IMR-90 (cell line): ENCODE measurements around the gene PACSIN3. TPM values are rescaled to one million over a fixed set of nuclear protein-coding genes. Genes with fewer than 3 reads are reported as not detected.

ENCODE experiments used
- ATAC-seq: fragments of 200-7000 bp; cut with Tn5 transposase; 2 replicates; pipeline ENCODE4 v1.9.1; 2020; ENCODE audit warnings: low read depth, mild to moderate bottlenecking, moderate library complexity
- BruUV-seq: library from RNA; stranded (reverse); fragments of 400-500 nt; replicated peaks from 2 replicates; lab custom pipeline; 2021; lab: Mats Ljungman, UMichigan
- CTCF ChIA-PET: fragments of 300-600 bp; formaldehyde crosslinking; extraction: SDS; loops from one replicate; lab custom pipeline; 2021; ENCODE audit warnings: antibody characterized with exemption; lab: Yijun Ruan, JAX
- POLR2A ChIA-PET: fragments of 300-600 bp; sonication (Branson Sonifier 250); formaldehyde crosslinking; loops from one replicate; lab custom pipeline; 2022; ENCODE audit warnings: antibody characterized with exemption; ENCODE audit not compliant: unreplicated experiment; lab: Charles Lee
- DNase-seq: peaks from one replicate; pipeline ENCODE4 v3.0.0; 2013
- H2AFZ ChIP-seq: replicated peaks from 2 replicates; pipeline ENCODE3; 2013; ENCODE audit warnings: low read length, mild to moderate bottlenecking; ENCODE audit not compliant: poor library complexity
- H2AK5ac ChIP-seq: 2 replicates; pipeline ENCODE4 v1.6.1; 2013; ENCODE audit warnings: low read depth, low read length, inconsistent platforms
- H2AK9ac ChIP-seq: replicated peaks from 2 replicates; pipeline ENCODE3; 2013; ENCODE audit warnings: mild to moderate bottlenecking, low read depth, low read length, moderate library complexity; ENCODE audit not compliant: poor library complexity
- H2BK120ac ChIP-seq: 2 replicates; pipeline ENCODE4 v1.6.1; 2013; ENCODE audit warnings: low read depth, low read length, inconsistent platforms
- H2BK15ac ChIP-seq: 3 replicates; pipeline ENCODE4 v1.6.1; 2013; ENCODE audit warnings: low read depth, low read length, inconsistent platforms
- H2BK20ac ChIP-seq: 2 replicates; pipeline ENCODE4 v1.6.1; 2013; ENCODE audit warnings: low read depth, mild to moderate bottlenecking, inconsistent platforms, low read length, moderate library complexity
- H2BK5ac ChIP-seq: 2 replicates; pipeline ENCODE4 v1.6.1; 2013; ENCODE audit warnings: mild to moderate bottlenecking, low read depth, low read length, inconsistent platforms; ENCODE audit not compliant: poor library complexity, severe bottlenecking
- H3K14ac ChIP-seq: replicated peaks from 2 replicates; pipeline ENCODE4 v1.6.1; 2013; ENCODE audit warnings: low read depth, low read length, inconsistent platforms
- H3K18ac ChIP-seq: 2 replicates; pipeline ENCODE4 v1.6.1; 2013; ENCODE audit warnings: low read depth, low read length, control low read depth
- H3K23ac ChIP-seq: 2 replicates; pipeline ENCODE4 v1.6.1; 2013; ENCODE audit warnings: low read depth, low read length, inconsistent platforms
- H3K27ac ChIP-seq: 2 replicates; pipeline ENCODE4 v1.5.1; 2013; ENCODE audit warnings: mild to moderate bottlenecking, control low read depth, low read length; ENCODE audit not compliant: insufficient read depth
- H3K27me3 ChIP-seq: 2 replicates; pipeline ENCODE4 v1.6.1; 2013; ENCODE audit warnings: low read length; ENCODE audit not compliant: control insufficient read depth, insufficient read depth
- H3K36me3 ChIP-seq: 2 replicates; pipeline ENCODE4 v1.6.1; 2013; ENCODE audit warnings: low read length, mixed read lengths; ENCODE audit not compliant: control insufficient read depth, insufficient read depth
- H3K4ac ChIP-seq: 2 replicates; pipeline ENCODE4 v1.6.1; 2013; ENCODE audit warnings: low read depth, low read length, inconsistent platforms
- H3K4me1 ChIP-seq: 2 replicates; pipeline ENCODE4 v1.6.1; 2013; ENCODE audit warnings: low read length, mixed read lengths; ENCODE audit not compliant: control insufficient read depth, insufficient read depth
- H3K4me2 ChIP-seq: 2 replicates; pipeline ENCODE4 v1.6.1; 2013; ENCODE audit warnings: low read depth, mild to moderate bottlenecking, control low read depth, low read length, moderate library complexity
- H3K4me3 ChIP-seq: 2 replicates; pipeline ENCODE4 v1.5.1; 2013; ENCODE audit warnings: low read depth, mild to moderate bottlenecking, control low read depth, low read length, moderate library complexity; ENCODE audit not compliant: insufficient read depth
- H3K56ac ChIP-seq: 2 replicates; pipeline ENCODE4 v1.6.1; 2013; ENCODE audit warnings: low read length, inconsistent platforms; ENCODE audit not compliant: insufficient read depth; ENCODE audit errors: extremely low read depth
- H3K79me1 ChIP-seq, 2 experiments: 2 replicates each; pipeline ENCODE4 v1.6.1; 2013; ENCODE audit warnings: low read length in 2 of 2, inconsistent platforms in 1 of 2, low read depth in 1 of 2
- H3K9ac ChIP-seq: 2 replicates; pipeline ENCODE4 v1.6.1; 2013; ENCODE audit warnings: low read depth, low read length, control low read depth
- H3K9me1 ChIP-seq: 2 replicates; pipeline ENCODE4 v1.6.1; 2013; ENCODE audit warnings: low read length, inconsistent platforms; ENCODE audit not compliant: insufficient read depth
- H3K9me3 ChIP-seq: 2 replicates; pipeline ENCODE4 v1.6.1; 2013; ENCODE audit warnings: low read length; ENCODE audit not compliant: control insufficient read depth, insufficient read depth
- H4K20me1 ChIP-seq: 2 replicates; pipeline ENCODE4 v1.6.1; 2013; ENCODE audit warnings: low read length, inconsistent platforms; ENCODE audit not compliant: insufficient read depth
- H4K5ac ChIP-seq: 2 replicates; pipeline ENCODE4 v1.6.1; 2013; ENCODE audit warnings: mild to moderate bottlenecking, low read depth, low read length, control low read depth
- H4K8ac ChIP-seq, 2 experiments: 2 replicates each; pipeline ENCODE4 v1.6.1; 2013; ENCODE audit warnings: low read depth in 2 of 2, low read length in 2 of 2, control low read depth in 1 of 2, inconsistent platforms in 1 of 2
- H4K91ac ChIP-seq: 2 replicates; pipeline ENCODE4 v1.6.1; 2013; ENCODE audit warnings: low read depth, low read length, inconsistent platforms; ENCODE audit not compliant: insufficient read depth
- BHLHE40 ChIP-seq: fragments of 150-350 bp; IDR thresholded peaks from 2 replicates; pipeline ENCODE4 v1.6.1; 2016; ENCODE audit warnings: mild to moderate bottlenecking, low read depth, low read length
- CHD1 ChIP-seq: IDR thresholded peaks from 2 replicates; pipeline ENCODE4 v1.6.1; 2012; ENCODE audit warnings: low read depth, low read length, improper control_type of control experiment
- FOS ChIP-seq: fragments of 150-350 bp; IDR thresholded peaks from 2 replicates; pipeline ENCODE4 v1.6.1; 2016; ENCODE audit warnings: low read depth, low read length
- MAFK ChIP-seq: IDR thresholded peaks from 2 replicates; pipeline ENCODE4 v1.6.1; 2012; ENCODE audit warnings: low read depth, low read length, improper control_type of control experiment
- MAZ ChIP-seq: IDR thresholded peaks from 2 replicates; pipeline ENCODE4 v1.6.1; 2012; ENCODE audit warnings: low read depth, mild to moderate bottlenecking, low read length, improper control_type of control experiment, moderate library complexity, borderline replicate concordance
- MXI1 ChIP-seq: IDR thresholded peaks from 2 replicates; pipeline ENCODE4 v1.6.1; 2012; ENCODE audit warnings: low read depth, mild to moderate bottlenecking, low read length, moderate library complexity, borderline replicate concordance
- NFE2L2 ChIP-seq: fragments of 150-350 bp; IDR thresholded peaks from 2 replicates; pipeline ENCODE4 v1.6.1; 2016; ENCODE audit warnings: low read depth, mild to moderate bottlenecking, low read length
- RAD21 ChIP-seq: IDR thresholded peaks from 2 replicates; pipeline ENCODE4 v1.6.1; 2012; ENCODE audit warnings: low read length, improper control_type of control experiment
- RCOR1 ChIP-seq: IDR thresholded peaks from 2 replicates; pipeline ENCODE4 v1.6.1; 2012; ENCODE audit warnings: mild to moderate bottlenecking, low read length, improper control_type of control experiment; ENCODE audit not compliant: insufficient replicate concordance
- RFX5 ChIP-seq: IDR thresholded peaks from 2 replicates; pipeline ENCODE4 v1.8.0; 2012; ENCODE audit warnings: low read depth, mild to moderate bottlenecking, low read length, moderate library complexity
- SMC3 ChIP-seq: fragments of 150-350 bp; IDR thresholded peaks from 2 replicates; pipeline ENCODE4 v1.6.1; 2016; ENCODE audit warnings: low read depth, mild to moderate bottlenecking, antibody characterized with exemption, low read length, moderate library complexity
- WGBS, 2 experiments: methylation state at CpG; one replicate each; pipeline versions ENCODE4 v1.1.5 to v1.1.7; 2013; ENCODE audit warnings: missing lambda C conversion rate in 2 of 2; ENCODE audit not compliant: insufficient read length in 1 of 2; ENCODE audit errors: extremely low coverage in 2 of 2; 5-methylcytosine and 5-hydroxymethylcytosine counted together
- dilution Hi-C: fragments of 300-500 bp; cut with HindIII; formaldehyde crosslinking; loops from one replicate; pipeline ENCODE4 v1.14.3; 2018; ENCODE audit warnings: low sequenced_read_pairs; ENCODE audit not compliant: unreplicated experiment
- in situ Hi-C: fragments of 300-500 bp; cut with MboI; formaldehyde crosslinking; loops from 3 replicates; pipeline ENCODE4 v1.14.3; 2019; ENCODE audit warnings: low sequenced_read_pairs, inconsistent platforms, mixed read lengths
- intact Hi-C: fragments of 100-400 bp; cut with micrococcal nuclease; formaldehyde crosslinking; loops from 2 replicates; pipeline ENCODE4 v1.10.0; 2022
- polyA plus RNA-seq, 3 experiments: library from polyadenylated mRNA; depleted of rRNA; stranded (reverse); fragments of >200 nt; gene quantifications; 2 replicates each; pipeline ENCODE4 v1.2.3, GENCODE V29; 2012; ENCODE audit warnings: low replicate concordance in 1 of 3
- total RNA-seq: library from RNA; depleted of rRNA; stranded (reverse); fragments of >200 nt; gene quantifications from 2 replicates; pipeline ENCODE4 v1.2.3, GENCODE V29; 2012
- TF ChIP-seq, protein P1 (sequence below): conservative IDR thresholded peaks from 2 replicates; pipeline ENCODE4 v1.5.1; 2012; ENCODE audit warnings: mild to moderate bottlenecking, low read depth, low read length, improper control_type of control experiment

The PACSIN3 gene
- total and polyA plus RNA-seq, 2 of the 4 experiments (the other 2 are of a cell fraction) = 19.2 to 21.1 TPM

DNA sequence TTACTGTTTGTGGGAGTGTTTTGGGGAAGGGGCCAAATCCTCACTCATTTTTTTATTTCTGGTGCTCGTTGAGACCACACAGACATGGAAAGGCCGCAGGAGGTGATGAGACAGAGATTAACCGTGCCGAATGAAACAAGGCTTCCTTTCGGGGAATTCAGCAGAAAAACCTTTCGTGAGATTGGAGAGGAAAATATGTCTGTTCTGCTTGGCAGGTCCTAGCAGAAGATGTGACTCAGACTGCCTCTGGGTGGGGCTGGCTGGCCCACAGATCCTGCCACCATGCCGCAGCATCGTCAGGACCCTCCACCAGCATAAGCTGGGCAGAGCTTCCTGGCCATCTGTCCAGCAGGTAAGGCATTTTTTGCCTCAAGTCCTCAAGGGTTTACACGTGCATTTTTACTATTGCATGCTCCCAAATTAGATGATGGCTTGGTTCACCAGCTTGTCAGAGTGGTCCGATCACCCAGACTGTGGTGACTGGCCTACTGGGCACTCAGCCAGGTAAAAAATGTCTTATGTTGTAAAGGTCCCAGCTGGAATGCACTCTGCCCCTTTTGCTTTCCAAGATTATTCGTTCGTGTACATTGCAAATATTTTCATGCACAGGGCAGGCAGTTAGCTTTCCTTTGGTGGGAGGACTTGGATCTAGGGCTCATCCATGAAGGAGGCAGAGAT, 30.0 kb upstream of the PACSIN3 start:
- Histone ChIP-seq H3K79me1 (peaks cover 20 to 48% of the 10 kb centered on the region in 2 experiments), H2AK9ac (peak overlapping the region; percentile 35), H2AFZ (peak overlapping the region; percentile 67), H2BK120ac (peak overlapping the region; percentile 89), H3K9me3 (no peaks in the 10 kb centered on the region), H2BK20ac (no peak overlapping the region), H3K4ac (peak overlapping the region; percentile 99), H3K4me3 (peak overlapping the region; percentile 74), H4K5ac (peak overlapping the region; percentile 3; the same call in 1 of the 2 replicates), H3K9me1 (peaks cover 15% of the 10 kb centered on the region), H4K8ac (peak overlapping the region; percentile 95 to 97; a peak in 3 of 4 replicates), H2AK5ac (peak overlapping the region; percentile 21; the same call in 1 of the 2 replicates), H3K56ac (peak overlapping the region; percentile 88), H3K14ac (peak overlapping the region; percentile 97), H3K18ac (peak overlapping the region; percentile 99; the same call in 1 of the 2 replicates), H4K91ac (peak overlapping the region; percentile 99), H3K9ac (peak overlapping the region; percentile 98), H3K27ac (peak overlapping the region; percentile 64), H2BK15ac (peak overlapping the region; percentile 90; the same call in 1 of the 3 replicates), H3K4me2 (peak overlapping the region; percentile 92), H4K20me1 (peaks cover 23% of the 10 kb centered on the region), H3K4me1 (peaks cover 15% of the 10 kb centered on the region), H3K36me3 (peaks cover 8% of the 10 kb centered on the region), H2BK5ac (peak overlapping the region; percentile 98), H3K27me3 (no peaks in the 10 kb centered on the region), H3K23ac (peak overlapping the region; percentile 98; the same call in 1 of the 2 replicates)
- peak; percentile 55 for ATAC-seq
- 0% methylated on average over 5 of the region's 12 CpGs; no CpG with 5 or more reads in 1 of the 2 experiments for WGBS, 2 experiments
- ChIA-PET POLR2A (interaction anchor here (0.5 to 1.4 kb wide), 3 partner anchors 14 to 77 kb away, joined by 3 to 11 read pairs (median 4); partner anchors contain the start of gene NR1H3), CTCF (interaction anchor here (0.6 to 1.3 kb wide), 3 partner anchors 14 to 493 kb away, joined by 3 to 8 read pairs (median 4); no protein-coding TSS in a partner anchor)
- no TSS peak for BruUV-seq
- intact Hi-C loops (no loop called here), dilution Hi-C loops (no loop called here), in situ Hi-C loops (no loop called here)
- peak; percentile 87 for DNase-seq
- TF ChIP-seq, protein P1, sequence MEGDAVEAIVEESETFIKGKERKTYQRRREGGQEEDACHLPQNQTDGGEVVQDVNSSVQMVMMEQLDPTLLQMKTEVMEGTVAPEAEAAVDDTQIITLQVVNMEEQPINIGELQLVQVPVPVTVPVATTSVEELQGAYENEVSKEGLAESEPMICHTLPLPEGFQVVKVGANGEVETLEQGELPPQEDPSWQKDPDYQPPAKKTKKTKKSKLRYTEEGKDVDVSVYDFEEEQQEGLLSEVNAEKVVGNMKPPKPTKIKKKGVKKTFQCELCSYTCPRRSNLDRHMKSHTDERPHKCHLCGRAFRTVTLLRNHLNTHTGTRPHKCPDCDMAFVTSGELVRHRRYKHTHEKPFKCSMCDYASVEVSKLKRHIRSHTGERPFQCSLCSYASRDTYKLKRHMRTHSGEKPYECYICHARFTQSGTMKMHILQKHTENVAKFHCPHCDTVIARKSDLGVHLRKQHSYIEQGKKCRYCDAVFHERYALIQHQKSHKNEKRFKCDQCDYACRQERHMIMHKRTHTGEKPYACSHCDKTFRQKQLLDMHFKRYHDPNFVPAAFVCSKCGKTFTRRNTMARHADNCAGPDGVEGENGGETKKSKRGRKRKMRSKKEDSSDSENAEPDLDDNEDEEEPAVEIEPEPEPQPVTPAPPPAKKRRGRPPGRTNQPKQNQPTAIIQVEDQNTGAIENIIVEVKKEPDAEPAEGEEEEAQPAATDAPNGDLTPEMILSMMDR = no peak
- TF ChIP-seq RCOR1 (no peak), MXI1 (peak; percentile 28; the same call in 1 of the 2 replicates), MAFK (no peak), MAZ (no peak; the same call in 1 of the 2 replicates), FOS (peak; percentile 25; the same call in 1 of the 2 replicates), RFX5 (no peak), BHLHE40 (0 out of 2 replicates have a peak, but pooled peaks have one; percentile 30), RAD21 (no peak), CHD1 (no peak), SMC3 (no peak), NFE2L2 (no peak)
